Mesothelial cell of epicardium (in vitro differentiated cells): ENCODE results near the gene HUS1B. TPM values are rescaled to one million over a fixed set of nuclear protein-coding genes. Genes with fewer than 3 reads are reported as not detected.
A peak's percentile ranks its signal among the peaks of the same experiment; 100 is the strongest.
"Not testable (repeated sequence)": the region's sequence is repeated elsewhere in the genome, so short reads cannot be mapped to it uniquely, and the experiment has no call there.

Source experiments
- DNase-seq, 2 experiments: peaks; one replicate each; pipeline ENCODE4 v3.0.0; 2021; ENCODE audit warnings: low spot score in 2 of 2; ENCODE audit not compliant: unreplicated experiment in 2 of 2
- H3K27ac Mint-ChIP-seq: 2 replicates; pipeline ENCODE4 v1.8.0; 2021; ENCODE audit warnings: mixed read lengths
- H3K27me3 Mint-ChIP-seq: 2 replicates; pipeline ENCODE4 v1.8.0; 2021; ENCODE audit warnings: low read depth, mixed read lengths
- H3K36me3 Mint-ChIP-seq: 2 replicates; pipeline ENCODE4 v1.8.0; 2021; ENCODE audit warnings: mixed read lengths
- H3K4me1 Mint-ChIP-seq: 2 replicates; pipeline ENCODE4 v1.8.0; 2021; ENCODE audit warnings: mixed read lengths
- H3K4me3 Mint-ChIP-seq: 2 replicates; pipeline ENCODE4 v1.8.0; 2021; ENCODE audit warnings: mild to moderate bottlenecking, moderate library complexity, mixed read lengths
- H3K9me3 Mint-ChIP-seq: 2 replicates; pipeline ENCODE4 v1.8.0; 2021; ENCODE audit warnings: mixed read lengths
- total RNA-seq: library from RNA; stranded (reverse); gene quantifications from 3 replicates; pipeline ENCODE4 v1.2.1, GENCODE V29; 2021
- TF ChIP-seq, protein P1 (sequence below): fragments of 200-600 bp; sonication (generic); IDR thresholded peaks from one replicate; pipeline ENCODE4 v1.5.0; 2021; ENCODE audit warnings: antibody characterized with exemption; ENCODE audit not compliant: unreplicated experiment

The HUS1B gene
- total RNA-seq, 1 donor from 2014 or later, result 1.3 TPM

DNA sequence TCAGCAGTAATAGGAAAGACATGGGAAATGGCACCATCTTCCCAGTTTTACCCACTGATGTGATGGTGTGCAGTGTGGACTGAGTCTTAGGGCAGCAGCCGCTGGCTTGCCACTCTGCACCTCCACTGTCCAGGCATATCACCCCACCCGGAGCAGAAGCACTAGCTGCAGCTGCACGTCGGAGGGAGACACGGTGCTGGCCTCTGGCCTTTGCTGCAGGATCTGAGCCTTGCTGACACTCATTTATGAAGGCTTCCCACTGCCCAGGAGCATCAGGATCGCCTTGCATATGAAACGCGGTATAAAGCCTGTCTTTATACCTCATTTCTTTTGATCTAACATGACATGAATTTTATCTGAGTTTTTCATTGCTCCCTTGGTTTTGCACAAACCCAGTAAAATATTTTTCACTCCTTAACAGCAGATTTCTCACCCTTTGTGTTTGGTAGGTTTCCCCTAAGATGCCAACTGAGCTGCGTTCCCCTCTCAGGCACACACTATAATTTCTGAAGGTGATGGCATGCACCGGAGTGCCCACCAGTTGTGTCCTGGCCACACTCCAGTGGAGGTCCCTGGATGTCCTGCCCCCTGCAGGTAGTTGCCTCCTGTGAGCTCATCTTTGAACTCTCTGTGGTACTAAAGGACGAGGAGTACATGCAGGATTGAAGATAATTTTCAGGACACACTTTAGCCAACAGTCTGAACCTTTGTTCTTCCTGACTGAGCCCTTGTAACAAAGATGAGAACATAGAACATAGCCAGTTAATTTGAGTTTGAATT lies 45.0 kb upstream of the HUS1B start:
- Mint-ChIP-seq H3K36me3 (no peaks in the 10 kb centered on the region), H3K27me3 (peaks cover 19% of the 10 kb centered on the region), H3K9me3 (no peaks in the 10 kb centered on the region), H3K27ac (no peak overlapping the region), H3K4me3 (no peak overlapping the region), H3K4me1 (no peaks in the 10 kb centered on the region)
- TF ChIP-seq, protein P1, sequence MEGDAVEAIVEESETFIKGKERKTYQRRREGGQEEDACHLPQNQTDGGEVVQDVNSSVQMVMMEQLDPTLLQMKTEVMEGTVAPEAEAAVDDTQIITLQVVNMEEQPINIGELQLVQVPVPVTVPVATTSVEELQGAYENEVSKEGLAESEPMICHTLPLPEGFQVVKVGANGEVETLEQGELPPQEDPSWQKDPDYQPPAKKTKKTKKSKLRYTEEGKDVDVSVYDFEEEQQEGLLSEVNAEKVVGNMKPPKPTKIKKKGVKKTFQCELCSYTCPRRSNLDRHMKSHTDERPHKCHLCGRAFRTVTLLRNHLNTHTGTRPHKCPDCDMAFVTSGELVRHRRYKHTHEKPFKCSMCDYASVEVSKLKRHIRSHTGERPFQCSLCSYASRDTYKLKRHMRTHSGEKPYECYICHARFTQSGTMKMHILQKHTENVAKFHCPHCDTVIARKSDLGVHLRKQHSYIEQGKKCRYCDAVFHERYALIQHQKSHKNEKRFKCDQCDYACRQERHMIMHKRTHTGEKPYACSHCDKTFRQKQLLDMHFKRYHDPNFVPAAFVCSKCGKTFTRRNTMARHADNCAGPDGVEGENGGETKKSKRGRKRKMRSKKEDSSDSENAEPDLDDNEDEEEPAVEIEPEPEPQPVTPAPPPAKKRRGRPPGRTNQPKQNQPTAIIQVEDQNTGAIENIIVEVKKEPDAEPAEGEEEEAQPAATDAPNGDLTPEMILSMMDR, result no peak
- DNase-seq, result no peak

DNA sequence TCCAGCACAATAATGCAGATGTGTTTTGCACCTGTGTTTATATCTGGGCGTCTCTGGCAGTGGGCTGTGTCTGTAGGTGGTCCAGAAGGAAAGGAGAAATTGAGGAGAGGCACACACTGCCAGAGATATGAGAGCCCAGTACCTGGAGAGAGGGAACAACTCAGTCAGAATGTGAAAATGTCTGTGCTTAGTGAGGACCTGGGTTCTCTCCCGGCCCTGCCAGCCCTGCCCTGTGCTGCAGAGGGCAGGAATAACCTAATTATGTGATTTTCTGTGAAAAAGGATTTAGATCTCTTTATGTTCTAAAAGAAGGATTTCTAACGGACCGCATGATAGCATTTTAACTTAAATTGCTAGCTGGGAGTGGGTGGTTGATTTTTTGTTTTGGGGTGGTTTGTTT lies 44.3 kb upstream of the HUS1B start:
- no peak overlapping the region for H3K27ac Mint-ChIP-seq
- no peak overlapping the region for H3K4me3 Mint-ChIP-seq
- TF ChIP-seq, protein P1, result no peak
- H3K4me1 Mint-ChIP-seq, result no peaks in the 10 kb centered on the region
- H3K27me3 Mint-ChIP-seq, result peaks cover 17% of the 10 kb centered on the region
- H3K36me3 Mint-ChIP-seq, result no peaks in the 10 kb centered on the region
- no peaks in the 10 kb centered on the region for H3K9me3 Mint-ChIP-seq
- DNase-seq, result no peak

DNA sequence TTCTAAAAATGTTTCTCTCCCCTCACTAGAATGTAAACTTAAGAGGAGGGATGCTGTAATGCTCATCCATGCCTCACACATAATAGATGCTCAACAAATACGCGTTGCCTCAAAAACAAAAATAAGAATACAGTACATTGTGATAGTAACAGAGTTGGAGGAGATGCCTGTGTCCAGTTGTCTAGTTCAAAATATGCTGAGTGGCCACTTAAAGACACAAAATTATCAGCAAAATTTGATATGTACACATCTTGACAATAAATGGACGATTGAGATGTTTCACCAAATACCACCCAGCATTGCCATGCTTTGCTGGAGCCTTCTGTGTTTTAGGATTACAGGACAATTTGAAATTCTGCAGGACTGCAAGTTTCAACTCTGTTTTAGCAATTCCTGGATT lies 43.6 kb upstream of the HUS1B start:
- no peak for DNase-seq
- Mint-ChIP-seq H3K36me3 (no peaks in the 10 kb centered on the region), H3K27ac (no peak overlapping the region), H3K9me3 (no peaks in the 10 kb centered on the region), H3K4me1 (no peaks in the 10 kb centered on the region), H3K4me3 (no peak overlapping the region), H3K27me3 (peaks cover 16% of the 10 kb centered on the region)
- TF ChIP-seq, protein P1, result no peak

DNA sequence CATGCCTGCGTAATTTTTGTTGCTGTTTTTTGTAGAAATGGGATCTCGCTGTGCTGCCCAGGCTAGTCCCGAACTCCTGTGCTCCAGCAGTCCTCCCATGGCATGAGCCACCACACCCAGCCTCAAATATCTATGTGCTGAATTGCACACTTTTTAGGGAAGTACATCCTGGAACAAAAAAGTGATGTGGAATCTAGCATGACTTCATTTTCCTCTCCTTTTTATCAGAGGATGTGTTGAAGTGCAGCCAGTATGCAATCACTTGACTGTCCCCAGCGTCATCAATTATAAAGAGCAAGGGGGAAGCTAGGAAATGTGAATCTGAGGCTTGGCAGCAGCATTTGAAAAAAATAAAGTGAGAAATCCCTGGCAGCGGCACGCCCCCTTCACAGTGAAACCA lies 42.4 kb upstream of the HUS1B start:
- no peak overlapping the region for H3K4me3 Mint-ChIP-seq
- H3K27ac Mint-ChIP-seq, result no peak overlapping the region

DNA sequence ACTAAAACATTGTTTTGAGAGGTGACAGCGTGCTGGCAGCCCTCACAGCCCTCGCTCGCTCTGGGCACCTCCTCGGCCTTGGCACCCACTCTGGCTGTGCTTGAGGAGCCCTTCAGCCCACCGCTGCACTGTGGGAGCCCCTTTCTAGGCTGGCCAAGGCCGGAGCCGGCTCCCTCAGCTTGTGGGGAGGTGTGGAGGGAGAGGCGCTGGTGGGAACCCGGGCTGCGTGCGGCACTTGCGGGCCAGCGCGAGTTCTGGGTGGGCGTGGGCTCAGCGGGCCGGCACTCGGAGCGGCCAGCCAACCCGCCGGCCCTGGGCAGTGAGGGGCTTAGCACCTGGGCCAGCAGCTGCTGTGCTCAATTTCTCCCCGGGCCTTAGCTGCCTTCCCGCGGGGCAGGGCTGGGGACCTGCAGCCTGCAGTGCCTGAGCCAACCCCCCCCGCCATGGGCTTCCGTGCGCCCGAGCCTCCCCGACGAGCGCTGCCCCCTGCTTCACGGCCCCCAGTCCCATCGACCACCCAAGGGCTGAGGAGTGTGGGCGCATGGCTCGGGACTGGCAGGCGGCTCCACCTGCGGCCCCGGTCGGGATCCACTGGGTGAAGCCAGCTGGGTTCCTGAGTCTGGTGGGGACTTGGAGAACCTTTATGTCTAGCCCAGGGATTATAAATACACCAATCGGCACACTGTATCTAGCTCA lies 37.7 kb upstream of the HUS1B start:
- not testable (repeated sequence) for H3K9me3 Mint-ChIP-seq, DNase-seq, H3K27me3 Mint-ChIP-seq, H3K27ac Mint-ChIP-seq, H3K36me3 Mint-ChIP-seq
- H3K4me3 Mint-ChIP-seq, result peak overlapping the region; percentile 98
- peaks cover 16% of the 10 kb centered on the region for H3K4me1 Mint-ChIP-seq

More for the DNA sequence above, 42.4 kb upstream of the HUS1B start:
- Mint-ChIP-seq H3K4me1 (no peaks in the 10 kb centered on the region), H3K27me3 (peaks cover 16% of the 10 kb centered on the region), H3K36me3 (no peaks in the 10 kb centered on the region), H3K9me3 (no peaks in the 10 kb centered on the region)
- no peak for DNase-seq
- TF ChIP-seq, protein P1, result no peak

DNA sequence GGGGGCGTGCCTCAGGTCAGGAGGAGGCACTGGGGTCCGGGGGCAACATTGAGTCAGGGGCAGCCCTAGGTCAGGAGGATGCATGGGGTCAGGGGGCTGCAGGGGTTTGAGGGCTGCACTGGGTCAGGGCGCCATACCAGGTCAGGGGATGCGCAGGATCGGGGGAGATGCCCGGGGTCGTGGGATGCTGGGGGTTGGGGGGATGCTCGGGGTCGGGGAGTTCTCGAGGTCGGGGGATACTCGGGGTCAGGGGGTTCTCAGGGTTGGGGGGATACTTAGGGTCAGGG lies 36.8 kb upstream of the HUS1B start:
- TF ChIP-seq, protein P1, result no peak
- no peak overlapping the region for H3K27ac Mint-ChIP-seq
- H3K36me3 Mint-ChIP-seq, result no peaks in the 10 kb centered on the region
- peak overlapping the region; percentile 98 for H3K4me3 Mint-ChIP-seq
- peaks cover 16% of the 10 kb centered on the region for H3K4me1 Mint-ChIP-seq
- H3K9me3 Mint-ChIP-seq, result no peaks in the 10 kb centered on the region
- no peak for DNase-seq
- H3K27me3 Mint-ChIP-seq, result no peaks in the 10 kb centered on the region
